Heart left ventricle (tissue), 16 donors: ENCODE data around the gene HOXC10. TPM values are rescaled to one million over a fixed set of nuclear protein-coding genes. Genes with fewer than 3 reads are reported as not detected.

Experiments
- ATAC-seq, 4 donors: fragments of 200-7000 bp; cut with Tn5 transposase; one replicate each; pipeline ENCODE4 v1.9.1; 2020 to 2022; ENCODE audit warnings: moderate library complexity in 4 of 4, mild to moderate bottlenecking in 3 of 4, moderate number of reproducible peaks in 1 of 4
- DNase-seq, 5 donors: peaks; one replicate each; pipeline ENCODE4 v3.0.0-alpha.2; 2020
- H3K27ac ChIP-seq, 12 donors: fragments of 200-600 bp; sonication (generic) in 4 of 12; one replicate each; pipeline versions ENCODE4 v1.5.0 to v1.8.0; 2016 to 2022; ENCODE audit warnings: mild to moderate bottlenecking in 2 of 12
- H3K27me3 ChIP-seq, 9 donors: fragments of 200-600 bp; sonication (generic) in 2 of 9; one replicate each; pipeline versions ENCODE4 v1.5.1 to v1.8.0; 2016 to 2022; ENCODE audit warnings: mild to moderate bottlenecking in 3 of 9
- H3K36me3 ChIP-seq, 9 donors: fragments of 200-600 bp; sonication (generic) in 2 of 9; one replicate each; pipeline versions ENCODE4 v1.5.0 to v1.8.0; 2018 to 2022; ENCODE audit warnings: mild to moderate bottlenecking in 2 of 9
- H3K4me1 ChIP-seq, 12 donors: fragments of 200-600 bp; sonication (generic) in 4 of 12; one replicate each; pipeline versions ENCODE4 v1.5.0 to v1.8.0; 2016 to 2022; ENCODE audit warnings: mild to moderate bottlenecking in 3 of 12
- H3K4me3 ChIP-seq, 12 donors: fragments of 200-600 bp; sonication (generic) in 4 of 12; one replicate each; pipeline versions ENCODE4 v1.5.0 to v1.8.0; 2017 to 2022; ENCODE audit warnings: mild to moderate bottlenecking in 9 of 12, moderate library complexity in 4 of 12
- H3K9me3 ChIP-seq, 12 donors: fragments of 200-600 bp; sonication (generic) in 4 of 12; one replicate each; pipeline versions ENCODE4 v1.5.0 to v1.8.0; 2016 to 2022; ENCODE audit warnings: mild to moderate bottlenecking in 1 of 12
- CTCF ChIP-seq, 12 donors: fragments of 200-600 bp; sonication (generic) in 4 of 12; IDR thresholded peaks; one replicate each; pipeline versions ENCODE4 v1.5.0 to v1.8.0; 2018 to 2022; ENCODE audit warnings: antibody characterized with exemption in 12 of 12, mild to moderate bottlenecking in 5 of 12
- POLR2A ChIP-seq, 2 donors: fragments of 450-650 bp; IDR thresholded peaks; one replicate each; pipeline ENCODE4 v1.6.1; 2017; ENCODE audit warnings: antibody characterized with exemption in 2 of 2, mild to moderate bottlenecking in 2 of 2, moderate library complexity in 2 of 2
- WGBS, 4 donors: extraction: QIAGEN DNeasy Blood & Tissue Kit in 2 of 4; methylation state at CpG; one replicate each; pipeline versions ENCODE4 v1.1.5 to v1.1.7; 2013 to 2018; 5-methylcytosine and 5-hydroxymethylcytosine counted together
- intact Hi-C, 10 donors: fragments of 100-400 bp; cut with DNase I; formaldehyde crosslinking; loops; one replicate each; pipeline versions ENCODE4 v1.11.1 to v1.14.2; 2022
- polyA plus RNA-seq, 2 donors: library from polyadenylated mRNA; stranded (reverse); fragments of 200-250 nt; gene quantifications; one replicate each; pipeline ENCODE4 v1.2.3, GENCODE V29; 2013
- total RNA-seq, 9 donors: library from RNA; depleted of rRNA in 2 of 9; stranded (reverse); fragments of >200 nt in 2 of 9; fragmentation: NEBNext Ultra II Directional in 3 of 9; extraction: Animal tissue kit (Norgen Biotek cat#: 25700) in 3 of 9; gene quantifications; one replicate each; pipeline versions ENCODE4 v1.1.0 to v1.2.4, GENCODE V29; 2016 to 2023
- donor health status: ischemic (EF 13 %, LVEDD 7.1; RV severe dilation, severe dysfunction).
- donor health status: healthy with polysubstance abuse.
- donor health status: DM: no; HTN: yes; CAD: no.
- donor health status: DM: no; HTN: no; CAD: no.
- donor health status: ischemic (EF 25% LVEDD 6.9; RV normal size, moderate dysfunction).
- donor health status: ischemic (EF 25% LVEDD 5.7; RV mildly dilated, moderate dysfunction).
- donor health status: healthy.
- donor health status: DM: yes; HTN: yes; CAD: no.
- donor health status: ischemic (EF 35%, LVEDD 5.7; RV mildly dilated, moderate dysfunction).
- donor health status: nonischemic (EF 11% LVEDD 7.7; RV severe dilation, severe dysfunction).
- donor health status: DM: yes; HTN: yes; CAD: no.
- donor health status: PGD.
- donor health status: ischemic (EF 29% LVEDD 5.4; RV normal size, mild dysfunction).
- donor health status: nonischemic (EF 23%, LVEDD 6.1; RV moderate dilation, normal function).

The HOXC10 gene
- total and polyA plus RNA-seq, 11 donors, result not detected

GRCh38 chr12:53951577-53952334 is 33.2 kb upstream of the HOXC10 start:
- Histone ChIP-seq H3K27ac (no peak overlapping the region), H3K27me3 (peaks cover 71 to 100% (median 98%) of the 10 kb centered on the region in 9 donors), H3K9me3 (no peaks in the 10 kb centered on the region), H3K36me3 (no peaks in the 10 kb centered on the region), H3K4me3 (no peak overlapping the region), H3K4me1 (peaks cover 0 to 18% (median 5%) of the 10 kb centered on the region in 12 donors)
- ATAC-seq (no peak), DNase-seq (no peak)
- WGBS, 4 donors, result 3 to 4% (median 3%) methylated on average over 22 to 47 of the region's 47 CpGs
- no peak for TF ChIP-seq POLR2A (IDR thresholded peaks at IDR 0.05)
- no peak for TF ChIP-seq CTCF (IDR thresholded peaks at IDR 0.05)
- intact Hi-C loops, result no loop called here

- ATAC-seq, result no peak
- WGBS, 4 donors, result 6 to 17% (median 7%) methylated on average over 12 to 13 of the region's 13 CpGs
- TF ChIP-seq POLR2A (IDR thresholded peaks at IDR 0.05) (no peak), CTCF (IDR thresholded peaks at IDR 0.05) (no peak)
These were observed 32.6 kb upstream of the HOXC10 start for GRCh38 chr12:53952335-53952694.

GRCh38 chr12:53952871-53953734 is 31.8 kb upstream of the HOXC10 start:
- Histone ChIP-seq H3K4me3 (no peak overlapping the region), H3K27ac (no peak overlapping the region), H3K36me3 (no peaks in the 10 kb centered on the region), H3K27me3 (peaks cover 80 to 100% (median 99%) of the 10 kb centered on the region in 9 donors), H3K4me1 (peaks cover 0 to 18% (median 5%) of the 10 kb centered on the region in 12 donors), H3K9me3 (no peaks in the 10 kb centered on the region)
- ATAC-seq (no peak), DNase-seq (no peak)
- 4 to 9% (median 6%) methylated on average over 34 to 38 of the region's 38 CpGs for WGBS, 4 donors
- intact Hi-C loops, result no loop called here
- TF ChIP-seq POLR2A (IDR thresholded peaks at IDR 0.05) (no peak), CTCF (IDR thresholded peaks at IDR 0.05) (no peak)

More at GRCh38 chr12:53952335-53952694, 32.6 kb upstream of the HOXC10 start:
- H3K36me3 ChIP-seq, result no peaks in the 10 kb centered on the region
- peaks cover 75 to 100% (median 99%) of the 10 kb centered on the region in 9 donors for H3K27me3 ChIP-seq
- DNase-seq, result no peak
- H3K4me3 ChIP-seq, result no peak overlapping the region
- no peak overlapping the region for H3K27ac ChIP-seq
- intact Hi-C loops, result no loop called here
- H3K9me3 ChIP-seq, result no peaks in the 10 kb centered on the region
- H3K4me1 ChIP-seq, result peaks cover 0 to 18% (median 5%) of the 10 kb centered on the region in 12 donors
